Upper lobe of right lung (tissue), 1 donor: ENCODE measurements around the gene ABCC8. TPM values are rescaled to one million over a fixed set of nuclear protein-coding genes. Genes with fewer than 3 reads are reported as not detected.

Experiments used
- ATAC-seq: fragments of 200-7000 bp; cut with Tn5 transposase; one replicate; pipeline ENCODE4 v1.9.1; 2020; ENCODE audit warnings: mild to moderate bottlenecking, moderate library complexity
- DNase-seq: peaks from one replicate; pipeline ENCODE4 v3.0.0-alpha.2; 2020
- H3K27ac ChIP-seq: fragments of 200-600 bp; one replicate; pipeline ENCODE4 v1.8.0; 2022
- H3K27me3 ChIP-seq: fragments of 200-600 bp; one replicate; pipeline ENCODE4 v1.8.0; 2022; ENCODE audit warnings: mild to moderate bottlenecking
- H3K36me3 ChIP-seq: fragments of 200-600 bp; one replicate; pipeline ENCODE4 v1.8.0; 2022
- H3K4me1 ChIP-seq: fragments of 200-600 bp; one replicate; pipeline ENCODE4 v1.8.0; 2022
- H3K4me3 ChIP-seq: fragments of 200-600 bp; one replicate; pipeline ENCODE4 v1.8.0; 2022; ENCODE audit warnings: mild to moderate bottlenecking
- H3K9me3 ChIP-seq: fragments of 200-600 bp; one replicate; pipeline ENCODE4 v1.8.0; 2022
- intact Hi-C: fragments of 100-400 bp; cut with DNase I; formaldehyde crosslinking; loops from one replicate; pipeline ENCODE4 v1.11.0; 2022
- total RNA-seq: library from RNA; stranded (reverse); fragmentation: NEBNext Ultra II Directional; extraction: Animal tissue kit (Norgen Biotek cat#: 25700); gene quantifications from one replicate; pipeline ENCODE4 v1.2.1, GENCODE V29; 2021
- TF ChIP-seq, protein P1 (sequence below): fragments of 200-600 bp; IDR thresholded peaks from one replicate; pipeline ENCODE4 v1.8.0; 2022; ENCODE audit warnings: antibody characterized with exemption
- donor health status: DM: no; HTN: yes; CAD: no; lungs with severe emphysema.

ABCC8 gene
- total RNA-seq, 1 donor from 2014 or later: 4.7 TPM

DNA sequence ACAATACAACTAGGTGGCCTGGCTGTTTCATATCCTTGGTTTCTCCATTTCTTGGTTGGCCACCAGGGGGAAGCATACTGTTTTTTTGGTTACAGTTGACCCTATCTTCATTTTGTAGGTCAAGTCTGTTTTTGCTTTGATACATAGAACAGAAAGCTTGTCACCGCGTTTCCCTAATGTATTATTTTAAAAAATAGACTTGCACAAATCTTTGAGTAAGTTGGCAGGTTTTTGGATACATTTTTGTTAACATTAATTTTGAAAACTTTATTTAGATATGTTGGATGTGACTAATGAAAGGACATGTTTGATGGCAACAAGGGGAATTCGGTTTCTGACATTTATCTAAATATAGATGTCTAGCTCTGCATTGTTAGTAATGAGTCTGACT lies 122.0 kb downstream of the ABCC8 start:
- H3K27me3 ChIP-seq: no peaks in the 10 kb centered on the region
- peaks cover 4% of the 10 kb centered on the region for H3K9me3 ChIP-seq
- no peaks in the 10 kb centered on the region for H3K36me3 ChIP-seq
- no peak overlapping the region for H3K4me3 ChIP-seq
- TF ChIP-seq, protein P1, sequence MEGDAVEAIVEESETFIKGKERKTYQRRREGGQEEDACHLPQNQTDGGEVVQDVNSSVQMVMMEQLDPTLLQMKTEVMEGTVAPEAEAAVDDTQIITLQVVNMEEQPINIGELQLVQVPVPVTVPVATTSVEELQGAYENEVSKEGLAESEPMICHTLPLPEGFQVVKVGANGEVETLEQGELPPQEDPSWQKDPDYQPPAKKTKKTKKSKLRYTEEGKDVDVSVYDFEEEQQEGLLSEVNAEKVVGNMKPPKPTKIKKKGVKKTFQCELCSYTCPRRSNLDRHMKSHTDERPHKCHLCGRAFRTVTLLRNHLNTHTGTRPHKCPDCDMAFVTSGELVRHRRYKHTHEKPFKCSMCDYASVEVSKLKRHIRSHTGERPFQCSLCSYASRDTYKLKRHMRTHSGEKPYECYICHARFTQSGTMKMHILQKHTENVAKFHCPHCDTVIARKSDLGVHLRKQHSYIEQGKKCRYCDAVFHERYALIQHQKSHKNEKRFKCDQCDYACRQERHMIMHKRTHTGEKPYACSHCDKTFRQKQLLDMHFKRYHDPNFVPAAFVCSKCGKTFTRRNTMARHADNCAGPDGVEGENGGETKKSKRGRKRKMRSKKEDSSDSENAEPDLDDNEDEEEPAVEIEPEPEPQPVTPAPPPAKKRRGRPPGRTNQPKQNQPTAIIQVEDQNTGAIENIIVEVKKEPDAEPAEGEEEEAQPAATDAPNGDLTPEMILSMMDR: peak; percentile 74
- H3K27ac ChIP-seq: no peak overlapping the region
- intact Hi-C loops: no loop called here
- peaks cover 22% of the 10 kb centered on the region for H3K4me1 ChIP-seq
- peak; percentile 46 for ATAC-seq
- no peak for DNase-seq

GRCh38 chr11:17353821-17354600 lies 122.6 kb downstream of the ABCC8 start:
- intact Hi-C loops: no loop called here
- no peak for DNase-seq
- no peaks in the 10 kb centered on the region for H3K36me3 ChIP-seq
- TF ChIP-seq, protein P1: no peak
- ATAC-seq: no peak
- peaks cover 22% of the 10 kb centered on the region for H3K4me1 ChIP-seq
- peak overlapping the region; percentile 69 for H3K4me3 ChIP-seq
- peaks cover under 1% of the 10 kb centered on the region for H3K9me3 ChIP-seq
- H3K27ac ChIP-seq: peak overlapping the region; percentile 78
- no peaks in the 10 kb centered on the region for H3K27me3 ChIP-seq

DNA sequence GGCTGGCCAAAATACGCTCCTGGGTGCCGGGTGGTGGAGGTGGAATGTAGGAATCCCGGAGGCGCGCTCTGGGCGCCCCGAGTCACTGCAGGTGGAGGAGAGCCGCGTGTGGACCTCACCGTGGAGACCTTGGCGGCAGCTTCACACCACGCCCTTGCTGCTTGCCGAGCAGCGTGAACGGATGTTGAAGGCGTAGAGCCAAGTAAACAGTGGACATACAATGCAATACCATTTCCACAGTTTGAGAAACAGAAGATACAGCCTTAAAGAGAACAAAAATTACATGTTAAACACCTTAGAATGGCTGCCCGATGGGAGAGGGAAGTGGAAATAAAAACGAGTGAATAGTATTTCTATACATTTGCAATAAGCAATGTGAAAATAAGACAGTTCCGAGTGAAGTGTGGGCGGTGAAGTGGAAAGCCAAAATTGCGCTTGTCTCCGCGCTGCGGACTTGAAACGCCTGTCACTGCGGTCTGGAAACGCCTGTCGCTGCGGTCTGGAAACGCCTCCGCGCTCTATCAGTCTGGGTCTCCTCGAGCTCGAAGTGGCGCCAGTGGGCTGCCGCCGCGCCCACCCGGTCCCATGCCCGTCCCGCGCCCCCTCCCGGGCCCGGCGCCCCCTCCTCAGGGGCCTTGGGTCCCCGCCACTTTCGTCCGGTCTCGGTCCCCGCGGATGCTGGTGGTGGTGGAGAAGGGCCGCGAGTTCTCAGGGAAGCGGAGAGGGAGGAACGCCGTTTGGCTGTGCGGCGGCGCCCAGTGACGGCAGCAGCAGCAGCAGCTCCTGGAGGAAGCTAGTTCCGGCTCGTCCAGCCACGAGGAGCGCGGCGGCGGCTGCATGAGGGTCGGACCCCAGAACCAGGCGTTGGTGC lies 123.5 kb downstream of the ABCC8 start:
- Histone ChIP-seq H3K9me3 (no peaks in the 10 kb centered on the region), H3K27me3 (no peaks in the 10 kb centered on the region), H3K27ac (peak overlapping the region; percentile 78), H3K36me3 (no peaks in the 10 kb centered on the region), H3K4me1 (peaks cover 22% of the 10 kb centered on the region), H3K4me3 (peak overlapping the region; percentile 69)
- peak; percentile 87 for DNase-seq
- intact Hi-C loops: no loop called here
- peak; percentile 85 for ATAC-seq
- TF ChIP-seq, protein P1: no peak

DNA sequence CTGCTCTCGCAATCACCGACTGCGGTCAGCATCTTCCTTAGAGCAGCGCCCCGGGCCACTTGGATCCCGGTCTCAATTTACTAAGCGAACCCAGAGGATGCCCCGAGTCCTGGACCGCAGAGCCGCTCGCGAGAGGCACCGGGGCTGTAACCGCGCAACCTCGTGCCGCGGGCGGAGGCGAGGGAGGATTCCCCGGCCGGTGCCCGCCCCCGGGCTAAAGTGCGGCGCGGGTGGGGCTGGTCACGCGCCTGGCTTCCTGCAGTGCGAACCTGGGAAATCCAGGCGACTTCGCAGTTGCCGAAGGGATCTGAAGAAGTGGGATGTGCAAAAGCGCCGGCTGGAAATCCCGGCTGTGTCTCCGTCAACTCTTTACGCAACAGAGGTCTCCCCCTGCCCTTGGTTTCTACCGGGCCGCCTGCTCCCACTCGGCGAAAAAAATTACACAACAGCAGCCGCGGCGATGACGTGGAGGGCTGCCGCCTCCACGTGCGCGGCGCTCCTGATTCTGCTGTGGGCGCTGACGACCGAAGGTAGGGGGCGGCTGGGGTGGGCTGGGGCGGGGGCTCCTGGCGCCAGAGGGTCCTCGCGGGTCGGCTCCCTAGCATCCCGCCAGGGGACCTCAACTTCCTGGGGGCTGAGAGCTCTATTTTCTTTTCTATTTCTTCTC lies 125.0 kb downstream of the ABCC8 start, which contains the start of gene NCR3LG1:
Gene NCR3LG1, plus strand, starts transcription at position 291 of the 667 bp plus-strand sequence. Its CDS starts 170 bp downstream, at position 461.
- peak within 1 kb of the TSS; percentile 69 for H3K4me3 ChIP-seq
- TF ChIP-seq, protein P1: no peak
- no peaks in the 10 kb centered on the region for H3K36me3 ChIP-seq
- DNase-seq (peak; percentile 86), ATAC-seq (peak; percentile 79)
- H3K27ac ChIP-seq: peak within 1 kb of the TSS; percentile 20
- no peaks in the 10 kb centered on the region for H3K9me3 ChIP-seq
- H3K4me1 ChIP-seq: peaks cover 22% of the 10 kb centered on the region
- H3K27me3 ChIP-seq: no peaks in the 10 kb centered on the region
- intact Hi-C loops: no loop called here

DNA sequence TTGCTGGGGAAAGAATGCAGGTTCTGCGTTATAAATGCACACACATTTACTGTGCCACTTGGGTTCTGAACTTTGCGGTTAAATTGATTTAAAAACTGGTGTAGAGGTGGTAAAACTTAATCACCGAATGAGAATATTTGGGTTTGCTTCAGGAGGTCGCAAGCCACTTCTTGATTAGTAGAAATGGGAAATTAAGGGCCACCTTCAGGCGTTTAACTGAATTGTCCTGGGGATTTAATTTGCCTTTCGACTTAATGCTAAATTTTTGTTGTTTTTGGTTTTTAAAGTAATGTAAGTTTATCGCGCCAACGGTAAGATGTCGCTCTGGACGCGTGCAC lies 125.5 kb downstream of the ABCC8 start:
- TF ChIP-seq, protein P1: no peak
- Histone ChIP-seq H3K27ac (no peak overlapping the region), H3K36me3 (no peaks in the 10 kb centered on the region), H3K4me3 (peak overlapping the region; percentile 69), H3K9me3 (no peaks in the 10 kb centered on the region), H3K4me1 (peaks cover 22% of the 10 kb centered on the region), H3K27me3 (no peaks in the 10 kb centered on the region)
- DNase-seq (no peak), ATAC-seq (no peak)
- intact Hi-C loops: no loop called here
